22Rv1 (cell line): ENCODE measurements around the gene ADGRB2.

Source experiments
- ZFX ChIP-seq: fragments of 450-650 bp; IDR thresholded peaks from 2 replicates; pipeline ENCODE4 v1.6.1; 2017; ENCODE audit warnings: antibody characterized with exemption, borderline replicate concordance
- TF ChIP-seq, protein P1 (sequence below): fragments of 450-650 bp; IDR thresholded peaks from 2 replicates; pipeline ENCODE4 v1.5.1; 2017; ENCODE audit warnings: mild to moderate bottlenecking

GRCh38 chr1:31744165-31744888 is 19.8 kb downstream of the ADGRB2 start:
- TF ChIP-seq, protein P1, sequence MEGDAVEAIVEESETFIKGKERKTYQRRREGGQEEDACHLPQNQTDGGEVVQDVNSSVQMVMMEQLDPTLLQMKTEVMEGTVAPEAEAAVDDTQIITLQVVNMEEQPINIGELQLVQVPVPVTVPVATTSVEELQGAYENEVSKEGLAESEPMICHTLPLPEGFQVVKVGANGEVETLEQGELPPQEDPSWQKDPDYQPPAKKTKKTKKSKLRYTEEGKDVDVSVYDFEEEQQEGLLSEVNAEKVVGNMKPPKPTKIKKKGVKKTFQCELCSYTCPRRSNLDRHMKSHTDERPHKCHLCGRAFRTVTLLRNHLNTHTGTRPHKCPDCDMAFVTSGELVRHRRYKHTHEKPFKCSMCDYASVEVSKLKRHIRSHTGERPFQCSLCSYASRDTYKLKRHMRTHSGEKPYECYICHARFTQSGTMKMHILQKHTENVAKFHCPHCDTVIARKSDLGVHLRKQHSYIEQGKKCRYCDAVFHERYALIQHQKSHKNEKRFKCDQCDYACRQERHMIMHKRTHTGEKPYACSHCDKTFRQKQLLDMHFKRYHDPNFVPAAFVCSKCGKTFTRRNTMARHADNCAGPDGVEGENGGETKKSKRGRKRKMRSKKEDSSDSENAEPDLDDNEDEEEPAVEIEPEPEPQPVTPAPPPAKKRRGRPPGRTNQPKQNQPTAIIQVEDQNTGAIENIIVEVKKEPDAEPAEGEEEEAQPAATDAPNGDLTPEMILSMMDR: no peak
- TF ChIP-seq ZFX: no peak
